SK-N-MC (cell line): ENCODE results near the gene RASA4B.
"Not testable (repeated sequence)": the region's sequence is repeated elsewhere in the genome, so short reads cannot be mapped to it uniquely, and the experiment has no call there.

Source experiments
- EZH2 ChIP-seq: fragments of 200-600 bp; sonication (generic); IDR thresholded peaks from one replicate; pipeline ENCODE4 v1.6.1; 2017; ENCODE audit warnings: antibody characterized with exemption
- FOXP2 ChIP-seq: optimal IDR thresholded peaks from 2 replicates; pipeline ENCODE3; 2011; ENCODE audit warnings: mild to moderate bottlenecking, moderate library complexity; ENCODE audit not compliant: insufficient read depth; ENCODE audit errors: extremely low read length, control extremely low read depth
- POLR2AphosphoS5 ChIP-seq: IDR thresholded peaks from 2 replicates; pipeline ENCODE4 v1.6.1; 2012; ENCODE audit warnings: mild to moderate bottlenecking, low read depth, low read length, borderline replicate concordance

GRCh38 chr7:102479982-102480637 is 37.5 kb downstream of the RASA4B start:
- TF ChIP-seq POLR2AphosphoS5, EZH2, FOXP2: not testable (repeated sequence)
